Measurements from ENCODE around the gene HECW1. TPM values are rescaled to one million over a fixed set of nuclear protein-coding genes. Genes with fewer than 3 reads are reported as not detected.

Gene HECW1
- total RNA-seq, 1 donor from 2014 or later: not detected

GRCh38 chr7:43470110-43470509 is 357.7 kb downstream of the HECW1 start:
- DNase-seq (ENCODE audit: low read depth): no peak
- H3K4me3 ChIP-seq (ENCODE audit: low read depth, low read length): no peak overlapping the region
- no peak for TF ChIP-seq CTCF (conservative IDR thresholded peaks at IDR 0.05; ENCODE audit: low read depth, low read length)

- no peak for DNase-seq (ENCODE audit: low read depth)
- TF ChIP-seq CTCF (conservative IDR thresholded peaks at IDR 0.05; ENCODE audit: low read depth, low read length): no peak
- H3K4me3 ChIP-seq (ENCODE audit: low read depth, low read length): no peak overlapping the region
These were observed 363.5 kb downstream of the HECW1 start for GRCh38 chr7:43475983-43476382.

DNA sequence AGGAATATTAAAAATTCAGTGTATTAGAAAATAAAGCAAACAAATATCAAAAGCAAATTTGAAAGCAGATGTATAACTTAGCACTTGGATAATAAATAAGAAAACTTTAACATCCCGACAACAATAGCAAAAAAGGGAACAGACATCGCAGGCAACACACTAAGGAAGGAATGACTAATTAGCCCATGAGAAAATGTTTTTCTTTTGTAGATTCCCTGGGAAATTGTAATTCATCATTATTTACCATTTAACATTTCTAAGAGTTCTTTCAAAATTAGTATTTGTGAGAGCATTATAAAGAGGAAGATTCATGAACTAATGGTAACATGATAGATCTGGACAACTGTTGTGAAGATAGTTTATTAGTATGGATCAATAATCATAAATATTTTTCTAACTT is 364.4 kb downstream of the HECW1 start:
- no peak for DNase-seq (ENCODE audit: low read depth)
- no peak for TF ChIP-seq CTCF (conservative IDR thresholded peaks at IDR 0.05; ENCODE audit: low read depth, low read length)
- no peak overlapping the region for H3K4me3 ChIP-seq (ENCODE audit: low read depth, low read length)

- DNase-seq (ENCODE audit: low read depth): no peak
- no peak overlapping the region for H3K4me3 ChIP-seq (ENCODE audit: low read depth, low read length)
- no peak for TF ChIP-seq CTCF (conservative IDR thresholded peaks at IDR 0.05; ENCODE audit: low read depth, low read length)
These were observed 366.6 kb downstream of the HECW1 start for GRCh38 chr7:43479042-43479441.

- H3K4me3 ChIP-seq (ENCODE audit: low read depth, low read length): no peak overlapping the region
- TF ChIP-seq CTCF (conservative IDR thresholded peaks at IDR 0.05; ENCODE audit: low read depth, low read length): no peak
- DNase-seq (ENCODE audit: low read depth): no peak
These were observed 367.1 kb downstream of the HECW1 start for GRCh38 chr7:43479543-43479942.

GRCh38 chr7:43480581-43480980 is 368.1 kb downstream of the HECW1 start:
- no peak for DNase-seq (ENCODE audit: low read depth)
- no peak overlapping the region for H3K4me3 ChIP-seq (ENCODE audit: low read depth, low read length)
- no peak for TF ChIP-seq CTCF (conservative IDR thresholded peaks at IDR 0.05; ENCODE audit: low read depth, low read length)

DNA sequence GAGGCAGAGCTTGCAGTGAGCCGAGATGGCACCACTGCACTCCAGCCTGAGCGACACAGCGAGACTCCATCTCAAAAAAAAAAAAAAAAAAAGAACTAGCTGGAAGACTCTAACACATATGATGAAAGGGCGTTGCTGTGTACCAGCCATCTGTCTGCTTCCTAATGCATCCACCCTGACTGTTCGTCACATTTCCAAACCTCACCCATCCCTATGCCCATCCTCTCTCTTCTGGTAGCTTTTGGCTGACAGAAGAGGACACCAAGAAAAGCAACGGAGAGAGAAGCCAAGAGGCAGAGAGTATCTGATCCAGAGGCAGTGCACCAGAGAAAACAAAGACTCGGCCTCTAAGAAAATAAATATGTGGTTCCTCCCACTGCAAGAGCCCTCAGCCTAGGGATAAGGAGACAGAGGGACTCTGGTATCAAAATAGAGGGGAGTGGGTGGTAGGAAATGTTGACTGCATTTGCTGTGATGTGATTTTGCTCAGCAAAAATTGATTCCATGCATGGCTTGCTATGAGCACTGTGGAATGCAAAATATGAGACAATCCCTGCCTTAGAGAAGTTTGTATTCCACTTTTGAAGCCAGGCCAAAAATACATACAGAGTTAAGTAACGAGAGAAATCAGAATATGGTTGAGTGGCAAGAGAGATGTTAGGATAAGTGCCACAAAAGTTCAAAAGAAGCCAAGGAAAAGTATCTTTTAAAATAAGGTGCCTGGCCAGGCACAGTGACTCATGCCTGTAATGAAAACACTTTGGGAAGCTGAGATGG is 369.6 kb downstream of the HECW1 start:
- no peak for TF ChIP-seq CTCF (conservative IDR thresholded peaks at IDR 0.05; ENCODE audit: low read depth, low read length)
- no peak overlapping the region for H3K4me3 ChIP-seq (ENCODE audit: low read depth, low read length)
- DNase-seq (ENCODE audit: low read depth): no peak

Data from epithelial cell of proximal tubule (primary cell).